Activated CD4-positive, alpha-beta T cell treated with anti-CD3 and anti-CD28 coated beads for 1 hour (primary cell): ENCODE measurements around the gene CDKL1.
"Not testable (repeated sequence)": the region's sequence is repeated elsewhere in the genome, so short reads cannot be mapped to it uniquely, and the experiment has no call there.

Experiments used
- DNase-seq: peaks from one replicate; pipeline ENCODE4 v3.0.0-alpha.2; 2020

The CDKL1 gene

GRCh38 chr14:50321009-50321660 is 75.5 kb downstream of the CDKL1 start:
- peak; percentile 49 for DNase-seq

- DNase-seq: no peak
Measured at GRCh38 chr14:50320283-50320682, 76.4 kb downstream of the CDKL1 start.

GRCh38 chr14:50319721-50320120 is 77.0 kb downstream of the CDKL1 start:
- no peak for DNase-seq

- no peak for DNase-seq
Measured at GRCh38 chr14:50319293-50319692, 77.4 kb downstream of the CDKL1 start.

- no peak for DNase-seq
Measured at GRCh38 chr14:50318031-50318626, 78.6 kb downstream of the CDKL1 start.

- not testable (repeated sequence) for DNase-seq
Measured at GRCh38 chr14:50314098-50314497, 82.6 kb downstream of the CDKL1 start.

GRCh38 chr14:50312734-50313054 is 84.0 kb downstream of the CDKL1 start:
- no peak for DNase-seq

- peak; percentile 76 for DNase-seq
Measured at GRCh38 chr14:50311972-50312733, 84.5 kb downstream of the CDKL1 start, which contains the start of the genes DMAC2L and L2HGDH. TSS of gene DMAC2L (plus strand) at chr14:50312324. CDS start at chr14:50321488, 9,164 bp downstream. TSS of gene L2HGDH (minus strand) at chr14:50312229. CDS start at chr14:50312150, 79 bp downstream.

- DNase-seq: no peak
Measured at GRCh38 chr14:50311337-50311971, 85.2 kb downstream of the CDKL1 start.

- DNase-seq: no peak
Measured at GRCh38 chr14:50310445-50310844, 86.2 kb downstream of the CDKL1 start.

GRCh38 chr14:50308363-50308915 is 88.2 kb downstream of the CDKL1 start:
- no peak for DNase-seq

- DNase-seq: no peak
Measured at GRCh38 chr14:50303744-50304471, 92.8 kb downstream of the CDKL1 start.

GRCh38 chr14:50301914-50302313 is 94.8 kb downstream of the CDKL1 start:
- no peak for DNase-seq

GRCh38 chr14:50299585-50299984 is 97.1 kb downstream of the CDKL1 start:
- no peak for DNase-seq

GRCh38 chr14:50290306-50290705 is 106.4 kb downstream of the CDKL1 start:
- no peak for DNase-seq

- no peak for DNase-seq
Measured at GRCh38 chr14:50288146-50288545, 108.5 kb downstream of the CDKL1 start.

- no peak for DNase-seq
Measured at GRCh38 chr14:50285861-50286260, 110.8 kb downstream of the CDKL1 start.
